Body of pancreas (tissue), 4 donors: ENCODE data around the gene RANBP17. TPM values are rescaled to one million over a fixed set of nuclear protein-coding genes. Genes with fewer than 3 reads are reported as not detected.

Source experiments
- ATAC-seq: fragments of 150-250 bp; one replicate; pipeline ENCODE4 v1.9.1; 2016
- DNase-seq, 4 donors: peaks; one replicate each; pipeline ENCODE4 v3.0.0-alpha.2; 2019
- H3K27ac ChIP-seq, 4 donors: fragments of 200-600 bp; sonication (generic); 1 replicate in 3 of 4; 2 replicates in 1 of 4; pipeline versions ENCODE4 v1.5.1 to v1.6.1; 2016 to 2019; ENCODE audit warnings: mild to moderate bottlenecking in 1 of 4, mixed read lengths in 1 of 4, moderate library complexity in 1 of 4
- H3K27me3 ChIP-seq, 2 donors: fragments of 200-600 bp; sonication (generic); one replicate each; pipeline ENCODE4 v1.6.0; 2016; ENCODE audit warnings: mild to moderate bottlenecking in 1 of 2
- H3K36me3 ChIP-seq, 2 donors: fragments of 200-600 bp; sonication (generic); replicated peaks in 1 of 2; 2 replicates each; pipeline ENCODE4 v1.5.1; 2016; ENCODE audit warnings: low read depth in 2 of 2; ENCODE audit not compliant: insufficient read depth in 1 of 2
- H3K4me1 ChIP-seq: fragments of 200-600 bp; sonication (generic); one replicate; pipeline ENCODE4 v1.6.0; 2016
- H3K4me3 ChIP-seq, 2 donors: fragments of 200-600 bp; sonication (generic); 1 replicate in 1 of 2; 2 replicates in 1 of 2; pipeline ENCODE4 v1.5.1; 2016 to 2019
- H3K9me3 ChIP-seq, 3 donors: fragments of 200-600 bp; sonication (generic); 1 replicate in 2 of 3; 2 replicates in 1 of 3; pipeline ENCODE4 v1.5.1; 2016
- CTCF ChIP-seq, 7 experiments: fragments of 450-650 bp in 4 of 7; fragments of 200-600 bp in 3 of 7; sonication (generic) in 3 of 7; IDR thresholded peaks; one replicate each; pipeline ENCODE4 v1.5.1; 2016 to 2019; ENCODE audit warnings: antibody characterized with exemption in 7 of 7
- POLR2A ChIP-seq, 3 donors: fragments of 450-650 bp; IDR thresholded peaks; one replicate each; pipeline ENCODE4 v1.6.1; 2016; ENCODE audit warnings: antibody characterized with exemption in 3 of 3, mild to moderate bottlenecking in 2 of 3
- WGBS, 2 donors: methylation state at CpG; one replicate each; pipeline ENCODE4 v1.1.5; 2017; 5-methylcytosine and 5-hydroxymethylcytosine counted together
- intact Hi-C: fragments of 100-400 bp; cut with DNase I; formaldehyde crosslinking; loops from one replicate; pipeline ENCODE4 v1.15.1; 2023
- total RNA-seq, 2 donors: library from RNA; depleted of rRNA; stranded (reverse); fragments of >200 nt; gene quantifications; one replicate each; pipeline ENCODE4 v1.1.0, GENCODE V29; 2016

The RANBP17 gene
- total RNA-seq, 2 donors from 2014 or later, result 6.6 to 9.1 TPM

DNA sequence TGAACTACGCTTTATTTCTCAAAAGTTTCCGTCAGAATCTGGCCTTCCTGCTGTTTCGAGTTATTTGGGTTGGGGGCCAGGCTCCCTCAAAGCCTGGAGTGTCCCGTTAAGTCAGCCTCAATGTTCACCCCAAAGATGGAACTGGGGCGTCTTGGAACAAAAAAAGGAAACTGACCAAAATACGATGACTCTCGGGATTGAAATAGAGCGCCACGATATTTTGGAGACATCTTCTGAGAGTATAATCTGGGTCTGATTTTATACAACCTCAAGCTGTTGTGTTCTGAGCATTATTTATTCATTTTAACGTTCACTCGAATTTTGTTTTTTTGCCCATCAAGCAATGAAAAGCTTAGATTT, 475.4 kb downstream of the RANBP17 start:
- intact Hi-C loops, result loop anchor here (10.0 kb wide), 1 partner anchor 532 kb away; no protein-coding TSS in a partner anchor
- no peak overlapping the region for H3K4me3 ChIP-seq
- DNase-seq, result no peak

GRCh38 chr5:171340042-171340441, 478.2 kb downstream of the RANBP17 start:
- H3K4me1 ChIP-seq, result peaks cover 16% of the 10 kb centered on the region
- no peaks in the 10 kb centered on the region for H3K36me3 ChIP-seq
- TF ChIP-seq CTCF (IDR thresholded peaks at IDR 0.05) (no peak), POLR2A (IDR thresholded peaks at IDR 0.05) (no peak)
- ATAC-seq (no peak), DNase-seq (no peak)
- no peaks in the 10 kb centered on the region for H3K27me3 ChIP-seq
- H3K27ac ChIP-seq, result no peak overlapping the region
- intact Hi-C loops, result no loop called here
- no peak overlapping the region for H3K4me3 ChIP-seq
- no peaks in the 10 kb centered on the region for H3K9me3 ChIP-seq

More for the DNA sequence above, 475.4 kb downstream of the RANBP17 start:
- Histone ChIP-seq H3K27ac (no peak overlapping the region), H3K27me3 (no peaks in the 10 kb centered on the region), H3K9me3 (no peaks in the 10 kb centered on the region), H3K4me1 (peaks cover 16% of the 10 kb centered on the region), H3K36me3 (no peaks in the 10 kb centered on the region)
- 28% methylated on average over 10 to 11 of the region's 11 CpGs for whole genome bisulfite sequencing, 2 donors
- TF ChIP-seq POLR2A (IDR thresholded peaks at IDR 0.05), result no peak
- TF ChIP-seq CTCF (IDR thresholded peaks at IDR 0.05), result no peak
- no peak for ATAC-seq

DNA sequence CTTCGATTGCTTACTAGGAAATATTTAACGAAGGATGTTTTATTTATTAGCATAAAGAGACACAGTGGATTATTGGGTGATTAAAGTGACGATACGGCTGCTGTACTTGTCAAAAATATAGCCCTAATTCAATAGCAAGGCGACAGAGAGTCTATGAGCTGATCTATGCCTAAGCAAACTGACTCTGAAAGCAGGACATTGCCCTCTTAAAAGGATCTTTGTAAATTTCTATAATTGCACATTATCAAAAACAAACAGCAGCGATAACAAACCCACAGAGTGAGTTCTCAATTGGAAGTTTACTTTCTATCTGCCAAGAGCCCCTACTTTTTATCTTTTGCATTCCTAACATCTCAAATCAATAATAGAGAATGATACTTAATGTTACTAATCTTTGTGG, 478.7 kb downstream of the RANBP17 start:
- Histone ChIP-seq H3K9me3 (no peaks in the 10 kb centered on the region), H3K4me1 (peaks cover 16% of the 10 kb centered on the region), H3K27ac (no peak overlapping the region), H3K36me3 (no peaks in the 10 kb centered on the region), H3K4me3 (no peak overlapping the region), H3K27me3 (no peaks in the 10 kb centered on the region)
- TF ChIP-seq CTCF (IDR thresholded peaks at IDR 0.05) (no peak), POLR2A (IDR thresholded peaks at IDR 0.05) (no peak)
- no peak for ATAC-seq
- intact Hi-C loops, result no loop called here
- WGBS, 2 donors, result 5 to 15% methylated on average over 6 of the region's 6 CpGs
- DNase-seq, result no peak

DNA sequence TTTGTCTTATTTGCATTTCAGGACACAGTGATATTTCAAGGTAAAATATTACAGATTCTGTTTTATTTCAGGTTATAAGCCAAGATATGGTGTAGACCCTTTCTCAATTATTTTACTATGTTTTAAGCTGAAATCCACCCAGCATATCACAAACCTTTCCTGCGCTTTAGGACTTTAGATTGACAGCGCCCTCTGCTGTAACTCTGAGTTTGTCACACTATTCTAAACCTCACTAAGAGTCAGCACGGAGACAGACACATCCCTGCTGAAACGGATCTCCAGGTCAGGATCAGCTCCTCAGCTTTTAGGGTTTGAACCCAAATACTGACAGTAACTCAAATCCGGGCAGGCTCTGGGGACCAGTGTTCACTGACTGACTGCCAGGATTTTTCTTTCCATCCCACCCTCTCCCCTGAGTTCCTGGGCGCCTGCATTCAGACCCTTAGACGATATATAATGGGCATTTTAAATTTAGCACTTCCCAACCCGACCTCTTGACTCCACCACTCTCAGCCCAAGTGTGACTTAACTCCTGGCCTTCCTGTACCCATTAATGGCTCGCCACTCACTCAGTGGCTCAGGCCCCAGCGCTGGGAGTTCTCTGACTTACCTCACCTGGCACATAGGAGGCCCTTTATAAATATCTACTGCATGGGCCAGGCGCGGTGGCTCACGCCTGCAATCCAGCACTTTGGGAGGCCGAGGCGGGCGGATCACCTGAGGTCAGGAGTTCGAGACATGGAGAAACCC, 480.7 kb downstream of the RANBP17 start:
- peak; percentile 34 to 63 (median 47) for DNase-seq
- Histone ChIP-seq H3K9me3 (no peaks in the 10 kb centered on the region), H3K4me1 (peaks cover 5% of the 10 kb centered on the region), H3K27ac (no peak overlapping the region), H3K27me3 (no peaks in the 10 kb centered on the region), H3K36me3 (no peaks in the 10 kb centered on the region), H3K4me3 (no peak overlapping the region)
- TF ChIP-seq CTCF (IDR thresholded peaks at IDR 0.05), result peak; percentile 20 to 60 (median 54)
- TF ChIP-seq POLR2A (IDR thresholded peaks at IDR 0.05), result no peak
- peak; percentile 45 for ATAC-seq
- 44 to 50% methylated on average over 17 of the region's 17 CpGs for WGBS, 2 donors
- intact Hi-C loops, result no loop called here
